Fibroblast of lung (primary cell): ENCODE results near the gene KCNQ1OT1. TPM values are rescaled to one million over a fixed set of nuclear protein-coding genes. Genes with fewer than 3 reads are reported as not detected.

Experiments used
- DNase-seq, 2 donors: peaks; one replicate each; pipeline versions ENCODE4 v3.0.0 to v3.0.0-alpha.2; 2010; ENCODE audit warnings: low read depth in 2 of 2
- H2AFZ ChIP-seq: 2 replicates; pipeline ENCODE4 v1.5.1; 2012; ENCODE audit warnings: low read length, control low read depth, inconsistent platforms
- H3K27ac ChIP-seq: 2 replicates; pipeline ENCODE4 v1.5.1; 2011; ENCODE audit warnings: low read length, control low read depth; ENCODE audit not compliant: insufficient read depth
- H3K27me3 ChIP-seq: 2 replicates; pipeline ENCODE4 v1.5.1; 2011; ENCODE audit warnings: mild to moderate bottlenecking, low read length; ENCODE audit not compliant: control insufficient read depth, insufficient read depth
- H3K36me3 ChIP-seq: 2 replicates; pipeline ENCODE4 v1.5.1; 2011; ENCODE audit warnings: low read length; ENCODE audit not compliant: control insufficient read depth, insufficient read depth
- H3K4me1 ChIP-seq: 2 replicates; pipeline ENCODE4 v1.5.1; 2011; ENCODE audit warnings: low read length; ENCODE audit not compliant: control insufficient read depth, insufficient read depth; ENCODE audit errors: extremely low read depth
- H3K4me2 ChIP-seq: 2 replicates; pipeline ENCODE4 v1.5.1; 2011; ENCODE audit warnings: low read length, control low read depth; ENCODE audit not compliant: insufficient read depth; ENCODE audit errors: extremely low read depth
- H3K4me3 ChIP-seq, 4 experiments: fragments of 200-600 bp in 1 of 4; sonication (generic) in 1 of 4; replicated peaks in 1 of 4; 2 replicates each; pipeline ENCODE4 v1.5.1; 2011 to 2016; ENCODE audit warnings: low read length in 4 of 4, low read depth in 3 of 4, mild to moderate bottlenecking in 3 of 4, control low read depth in 2 of 4, inconsistent platforms in 1 of 4, mixed read lengths in 1 of 4; ENCODE audit not compliant: insufficient read depth in 1 of 4; ENCODE audit errors: control extremely low read depth in 1 of 4
- H3K79me2 ChIP-seq: 2 replicates; pipeline ENCODE4 v1.5.1; 2012; ENCODE audit warnings: mild to moderate bottlenecking, low read length, inconsistent platforms; ENCODE audit not compliant: control insufficient read depth, insufficient read depth
- H3K9ac ChIP-seq: 2 replicates; pipeline ENCODE4 v1.5.1; 2011; ENCODE audit warnings: mild to moderate bottlenecking, low read length, control low read depth; ENCODE audit not compliant: insufficient read depth
- H3K9me3 ChIP-seq: 2 replicates; pipeline ENCODE4 v1.5.1; 2012; ENCODE audit warnings: low read depth, low read length; ENCODE audit not compliant: control insufficient read depth, insufficient read depth
- H4K20me1 ChIP-seq: 2 replicates; pipeline ENCODE4 v1.5.1; 2011; ENCODE audit warnings: low read length; ENCODE audit not compliant: control insufficient read depth, insufficient read depth; ENCODE audit errors: extremely low read depth
- CTCF ChIP-seq, 2 donors: IDR thresholded peaks in 1 of 2; conservative IDR thresholded peaks in 1 of 2; 1 replicate in 1 of 2; 2 replicates in 1 of 2; pipeline ENCODE4 v1.5.1; 2011 to 2012; ENCODE audit warnings: low read length in 2 of 2, control low read depth in 1 of 2, inconsistent platforms in 1 of 2, low read depth in 1 of 2, mild to moderate bottlenecking in 1 of 2
- EZH2 ChIP-seq: IDR thresholded peaks from 2 replicates; pipeline ENCODE4 v1.5.1; 2012; ENCODE audit warnings: low read length, control low read depth, mild to moderate bottlenecking; ENCODE audit errors: missing control alignments
- polyA plus RNA-seq, 2 donors: library from polyadenylated mRNA; depleted of rRNA in 1 of 2; stranded (reverse) in 1 of 2; unstranded in 1 of 2; fragments of >200 nt; gene quantifications; 2 replicates each; pipeline ENCODE4 v1.2.1, GENCODE V29; 2011 to 2012; ENCODE audit warnings: missing spikeins in 1 of 2
- total RNA-seq: library from RNA; depleted of rRNA; stranded (reverse); fragments of >200 nt; gene quantifications from 2 replicates; pipeline ENCODE4 v1.2.1, GENCODE V29; 2014

KCNQ1OT1 gene
- total and polyA plus RNA-seq, 2 donors (not counting 1 experiment from before 2014, with no cell fraction given): 0.11 to 1.8 TPM

- H3K4me1 ChIP-seq: no peaks in the 10 kb centered on the region
- TF ChIP-seq CTCF (conservative IDR thresholded peaks at IDR 0.05 in 1 of 2, IDR thresholded peaks at IDR 0.05 in 1 of 2; ENCODE audit: low read depth in 1 of 2, low read length in 2 of 2): no peak
Measured at GRCh38 chr11:2572491-2573239, 127.1 kb downstream of the KCNQ1OT1 start.

DNA sequence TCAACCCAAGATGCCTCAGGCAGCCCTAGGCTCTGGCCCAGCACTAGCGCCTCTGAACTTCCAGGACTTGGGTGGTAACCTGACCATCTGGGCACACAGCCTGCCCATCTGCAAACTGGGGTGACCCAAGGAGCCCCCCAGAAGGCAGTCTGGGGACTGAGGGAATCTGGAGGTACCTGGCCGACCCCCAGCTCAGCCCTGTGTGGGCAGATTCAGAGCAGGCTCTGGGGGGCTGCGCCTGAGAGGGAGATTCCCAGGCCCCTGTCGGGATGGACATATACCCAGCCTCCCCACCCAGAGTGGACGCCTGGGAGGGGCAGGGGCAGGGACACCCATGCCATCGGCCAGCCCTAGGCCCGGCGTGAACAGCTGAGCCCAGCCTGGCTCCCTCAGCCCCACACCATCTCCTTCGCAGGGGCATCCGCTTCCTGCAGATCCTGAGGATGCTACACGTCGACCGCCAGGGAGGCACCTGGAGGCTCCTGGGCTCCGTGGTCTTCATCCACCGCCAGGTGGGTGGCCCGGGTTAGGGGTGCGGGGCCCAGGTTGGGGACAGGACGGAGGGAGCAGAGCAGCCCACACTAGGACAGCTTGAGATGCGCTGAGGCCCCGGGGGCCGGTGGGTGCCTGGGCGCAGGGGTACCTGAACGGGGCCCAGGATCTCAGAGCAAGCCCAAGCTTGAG is 128.1 kb downstream of the KCNQ1OT1 start:
- H3K9ac ChIP-seq: no peak overlapping the region
- no peak overlapping the region for H2AFZ ChIP-seq
- no peak for DNase-seq
- no peak overlapping the region for H3K4me2 ChIP-seq
- H3K4me3 ChIP-seq: no peak overlapping the region
- H4K20me1 ChIP-seq: no peaks in the 10 kb centered on the region
- no peak overlapping the region for H3K27ac ChIP-seq
- H3K4me1 ChIP-seq: no peaks in the 10 kb centered on the region
- H3K9me3 ChIP-seq: no peaks in the 10 kb centered on the region
- no peak for TF ChIP-seq CTCF (conservative IDR thresholded peaks at IDR 0.05 in 1 of 2, IDR thresholded peaks at IDR 0.05 in 1 of 2; ENCODE audit: low read depth in 1 of 2, low read length in 2 of 2)
- no peak for TF ChIP-seq EZH2
- no peaks in the 10 kb centered on the region for H3K36me3 ChIP-seq
- H3K79me2 ChIP-seq: no peaks in the 10 kb centered on the region
- no peaks in the 10 kb centered on the region for H3K27me3 ChIP-seq

More at GRCh38 chr11:2572491-2573239, 127.1 kb downstream of the KCNQ1OT1 start:
- Histone ChIP-seq H3K9me3 (no peaks in the 10 kb centered on the region), H4K20me1 (no peaks in the 10 kb centered on the region), H3K4me2 (no peak overlapping the region), H3K27ac (no peak overlapping the region), H3K27me3 (no peaks in the 10 kb centered on the region), H3K79me2 (no peaks in the 10 kb centered on the region), H2AFZ (no peak overlapping the region), H3K36me3 (no peaks in the 10 kb centered on the region), H3K4me3 (no peak overlapping the region), H3K9ac (no peak overlapping the region)
- no peak for DNase-seq

GRCh38 chr11:2570841-2571597 is 128.8 kb downstream of the KCNQ1OT1 start:
- Histone ChIP-seq H4K20me1 (no peaks in the 10 kb centered on the region), H3K27ac (no peak overlapping the region), H3K9ac (no peak overlapping the region), H3K27me3 (no peaks in the 10 kb centered on the region), H3K4me3 (no peak overlapping the region), H3K79me2 (no peaks in the 10 kb centered on the region), H2AFZ (no peak overlapping the region), H3K4me2 (no peak overlapping the region), H3K36me3 (no peaks in the 10 kb centered on the region), H3K4me1 (no peaks in the 10 kb centered on the region), H3K9me3 (no peaks in the 10 kb centered on the region)
- no peak for DNase-seq
- TF ChIP-seq CTCF (conservative IDR thresholded peaks at IDR 0.05 in 1 of 2, IDR thresholded peaks at IDR 0.05 in 1 of 2; ENCODE audit: low read depth in 1 of 2, low read length in 2 of 2) (no peak), EZH2 (no peak)
